Endodermal cell (in vitro differentiated cells): ENCODE results near the gene ZMPSTE24. TPM values are rescaled to one million over a fixed set of nuclear protein-coding genes. Genes with fewer than 3 reads are reported as not detected.
A peak's percentile ranks its signal among the peaks of the same experiment; 100 is the strongest.

Source experiments
- DNase-seq: peaks from one replicate; pipeline ENCODE4 v3.0.0-alpha.2; 2017
- H3K27ac ChIP-seq: 2 replicates; pipeline ENCODE4 v1.5.1; 2013; ENCODE audit warnings: mild to moderate bottlenecking, low read depth, low read length, moderate library complexity
- H3K27me3 ChIP-seq: 2 replicates; pipeline ENCODE4 v1.6.1; 2013; ENCODE audit warnings: mild to moderate bottlenecking, low read length, moderate library complexity; ENCODE audit not compliant: insufficient read depth, control insufficient read depth, poor library complexity, severe bottlenecking
- H3K36me3 ChIP-seq: 2 replicates; pipeline ENCODE4 v1.7.0; 2013; ENCODE audit warnings: mild to moderate bottlenecking, low read length, moderate library complexity; ENCODE audit not compliant: control insufficient read depth, insufficient read depth
- H3K4me1 ChIP-seq: one replicate; pipeline ENCODE4 v1.7.0; 2013; ENCODE audit warnings: low read length; ENCODE audit not compliant: control insufficient read depth, insufficient read depth
- H3K4me3 ChIP-seq: 2 replicates; pipeline ENCODE4 v1.5.1; 2013; ENCODE audit warnings: mild to moderate bottlenecking, low read length, moderate library complexity
- H3K9ac ChIP-seq: 2 replicates; pipeline ENCODE4 v1.6.1; 2013; ENCODE audit warnings: mild to moderate bottlenecking, low read length, moderate library complexity; ENCODE audit not compliant: poor library complexity, severe bottlenecking; ENCODE audit errors: extremely low read depth
- H3K9me3 ChIP-seq: 2 replicates; pipeline ENCODE4 v1.6.1; 2013; ENCODE audit warnings: mild to moderate bottlenecking, low read length, moderate library complexity; ENCODE audit not compliant: control insufficient read depth
- H3K27ac Mint-ChIP-seq: 2 replicates; pipeline ENCODE4 v1.8.0; 2020; ENCODE audit warnings: mixed read lengths
- H3K27me3 Mint-ChIP-seq: 2 replicates; pipeline ENCODE4 v1.8.0; 2021; ENCODE audit warnings: mild to moderate bottlenecking, mixed read lengths; ENCODE audit not compliant: insufficient read depth
- H3K36me3 Mint-ChIP-seq: 2 replicates; pipeline ENCODE4 v1.8.0; 2020; ENCODE audit warnings: low read depth, mixed read lengths
- H3K4me1 Mint-ChIP-seq: 2 replicates; pipeline ENCODE4 v1.8.0; 2020; ENCODE audit warnings: mixed read lengths
- H3K4me3 Mint-ChIP-seq: 2 replicates; pipeline ENCODE4 v1.8.0; 2020; ENCODE audit warnings: mild to moderate bottlenecking, moderate library complexity, mixed read lengths
- H3K9me3 Mint-ChIP-seq: 2 replicates; pipeline ENCODE4 v1.8.0; 2020; ENCODE audit warnings: mild to moderate bottlenecking, mixed read lengths
- WGBS, 2 experiments: methylation state at CpG; one replicate each; pipeline versions ENCODE4 v1.1.5 to v1.1.7; 2013; ENCODE audit warnings: missing lambda C conversion rate in 2 of 2, mixed read lengths in 1 of 2; ENCODE audit not compliant: insufficient coverage in 1 of 2, insufficient read length in 1 of 2; 5-methylcytosine and 5-hydroxymethylcytosine counted together
- total RNA-seq, 2 donors: library from RNA; stranded (reverse); fragmentation: NEBNext Ultra II Directional in 1 of 2; extraction: Animal tissue kit (Norgen Biotek cat#: 25700) in 1 of 2; gene quantifications; 2 replicates in 1 of 2; 3 replicates in 1 of 2; pipeline ENCODE4 v1.2.1, GENCODE V29; 2021
- TF ChIP-seq, protein P1 (sequence below): fragments of 200-600 bp; sonication (generic); conservative IDR thresholded peaks from 2 replicates; pipeline ENCODE4 v1.5.0; 2021; ENCODE audit warnings: antibody characterized with exemption, mild to moderate bottlenecking

ZMPSTE24 gene
- total RNA-seq, 2 donors from 2014 or later: 41.4 to 42.4 TPM

DNA sequence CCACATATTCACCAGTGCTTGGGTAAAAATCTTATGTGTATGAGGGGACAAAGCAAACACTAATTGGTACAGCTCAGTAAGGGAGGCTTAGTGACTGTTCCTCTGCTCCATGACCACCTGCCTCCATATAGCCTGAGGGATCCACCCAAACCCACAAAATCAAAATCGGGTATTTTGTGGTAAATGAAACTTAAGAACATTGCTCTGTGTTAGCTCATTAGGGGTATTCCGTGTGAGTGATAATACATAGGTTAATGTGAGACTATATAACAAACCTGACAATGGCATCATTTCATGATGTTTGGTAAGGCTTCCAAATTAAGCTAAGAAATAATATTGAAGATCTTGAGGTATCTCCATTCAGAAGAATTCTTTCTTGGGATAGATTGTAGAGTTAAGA lies 33.3 kb downstream of the ZMPSTE24 start:
- H3K4me1 Mint-ChIP-seq: no peaks in the 10 kb centered on the region
- no peak overlapping the region for H3K4me3 ChIP-seq
- TF ChIP-seq, protein P1, sequence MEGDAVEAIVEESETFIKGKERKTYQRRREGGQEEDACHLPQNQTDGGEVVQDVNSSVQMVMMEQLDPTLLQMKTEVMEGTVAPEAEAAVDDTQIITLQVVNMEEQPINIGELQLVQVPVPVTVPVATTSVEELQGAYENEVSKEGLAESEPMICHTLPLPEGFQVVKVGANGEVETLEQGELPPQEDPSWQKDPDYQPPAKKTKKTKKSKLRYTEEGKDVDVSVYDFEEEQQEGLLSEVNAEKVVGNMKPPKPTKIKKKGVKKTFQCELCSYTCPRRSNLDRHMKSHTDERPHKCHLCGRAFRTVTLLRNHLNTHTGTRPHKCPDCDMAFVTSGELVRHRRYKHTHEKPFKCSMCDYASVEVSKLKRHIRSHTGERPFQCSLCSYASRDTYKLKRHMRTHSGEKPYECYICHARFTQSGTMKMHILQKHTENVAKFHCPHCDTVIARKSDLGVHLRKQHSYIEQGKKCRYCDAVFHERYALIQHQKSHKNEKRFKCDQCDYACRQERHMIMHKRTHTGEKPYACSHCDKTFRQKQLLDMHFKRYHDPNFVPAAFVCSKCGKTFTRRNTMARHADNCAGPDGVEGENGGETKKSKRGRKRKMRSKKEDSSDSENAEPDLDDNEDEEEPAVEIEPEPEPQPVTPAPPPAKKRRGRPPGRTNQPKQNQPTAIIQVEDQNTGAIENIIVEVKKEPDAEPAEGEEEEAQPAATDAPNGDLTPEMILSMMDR: no peak
- H3K27me3 Mint-ChIP-seq: no peaks in the 10 kb centered on the region
- peaks cover 61% of the 10 kb centered on the region for H3K36me3 Mint-ChIP-seq
- H3K9me3 ChIP-seq: no peaks in the 10 kb centered on the region
- no peak overlapping the region for H3K27ac ChIP-seq
- peaks cover 66% of the 10 kb centered on the region for H3K36me3 ChIP-seq
- WGBS, 2 experiments: 87% methylated on average over 2 of the region's 2 CpGs; no CpG with 5 or more reads in 1 of the 2 experiments
- no peak overlapping the region for H3K4me3 Mint-ChIP-seq
- no peak overlapping the region for H3K9ac ChIP-seq
- no peak for DNase-seq
- no peaks in the 10 kb centered on the region for H3K4me1 ChIP-seq
- H3K27ac Mint-ChIP-seq: no peak overlapping the region
- H3K9me3 Mint-ChIP-seq: no peaks in the 10 kb centered on the region
- no peaks in the 10 kb centered on the region for H3K27me3 ChIP-seq

DNA sequence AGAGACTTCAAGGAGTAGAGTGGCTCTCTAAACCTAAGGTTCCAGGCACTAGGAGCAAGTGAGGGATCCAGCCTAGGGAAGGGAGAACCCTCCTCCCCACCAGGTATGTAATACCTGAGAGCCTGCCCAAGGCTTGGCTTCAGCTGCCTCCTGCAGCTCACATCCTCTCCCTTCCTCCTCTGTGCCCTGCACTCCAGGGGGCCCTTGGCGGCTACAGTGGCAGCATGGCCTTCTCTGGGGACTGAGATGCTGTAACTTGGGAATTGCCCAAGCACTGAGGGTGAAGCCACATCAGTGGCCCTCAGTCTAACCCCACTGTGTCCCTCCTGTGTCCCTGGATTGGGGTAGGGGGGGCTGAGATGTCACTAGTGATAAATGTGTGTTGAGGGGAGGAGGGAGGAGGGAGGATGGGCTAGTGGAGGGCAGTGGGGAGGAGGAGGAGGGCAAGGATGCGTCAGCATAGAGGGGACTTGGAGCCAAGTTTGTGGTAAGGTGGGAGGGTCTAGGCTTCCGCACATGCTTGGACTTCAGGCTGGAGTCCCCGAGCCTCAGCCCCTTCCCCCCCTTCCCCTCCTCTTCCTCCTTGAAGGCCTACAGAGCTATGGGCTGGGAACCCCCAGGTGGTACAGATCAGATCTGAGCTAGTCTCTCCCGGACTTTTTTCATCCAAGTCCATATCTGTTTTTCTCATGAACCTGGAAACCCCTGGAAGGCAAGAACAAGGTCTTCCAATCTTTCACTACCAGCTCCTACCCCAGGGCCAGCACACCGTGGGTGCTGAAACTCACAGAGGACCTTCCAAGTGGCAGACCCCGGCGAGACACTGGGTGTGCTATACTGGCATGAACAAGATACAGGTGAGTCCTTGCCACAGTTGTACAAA lies 41.6 kb downstream of the ZMPSTE24 start:
- Mint-ChIP-seq H3K27me3 (no peaks in the 10 kb centered on the region), H3K36me3 (peaks cover 14% of the 10 kb centered on the region), H3K4me1 (no peaks in the 10 kb centered on the region), H3K27ac (peak overlapping the region; percentile 32), H3K9me3 (no peaks in the 10 kb centered on the region), H3K4me3 (no peak overlapping the region)
- Histone ChIP-seq H3K4me1 (no peaks in the 10 kb centered on the region), H3K9me3 (no peaks in the 10 kb centered on the region), H3K9ac (no peak overlapping the region), H3K27ac (no peak overlapping the region), H3K36me3 (peaks cover 11% of the 10 kb centered on the region), H3K4me3 (no peak overlapping the region), H3K27me3 (no peaks in the 10 kb centered on the region)
- DNase-seq: no peak
- TF ChIP-seq, protein P1: no peak
- 83 to 89% methylated on average over 5 to 8 of the region's 8 CpGs for WGBS, 2 experiments

DNA sequence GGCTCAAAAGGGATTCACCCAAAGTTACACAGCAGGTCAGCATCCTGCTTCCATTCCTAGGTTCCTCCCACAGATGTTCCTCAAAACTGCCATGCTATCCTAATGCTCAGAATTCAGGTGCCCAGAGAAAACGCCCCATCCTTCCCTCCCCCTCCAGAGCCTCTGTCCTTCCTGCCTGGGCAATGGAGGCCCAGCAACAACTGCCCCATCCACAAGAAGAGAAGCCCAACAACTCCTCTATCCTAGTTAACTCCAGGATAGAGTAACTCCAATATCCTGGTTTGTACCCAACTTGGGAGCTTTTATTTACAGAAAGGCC lies 42.2 kb downstream of the ZMPSTE24 start:
- H3K4me3 ChIP-seq: no peak overlapping the region
- Mint-ChIP-seq H3K4me3 (no peak overlapping the region), H3K27ac (no peak overlapping the region), H3K9me3 (no peaks in the 10 kb centered on the region), H3K4me1 (no peaks in the 10 kb centered on the region), H3K36me3 (peaks cover 14% of the 10 kb centered on the region), H3K27me3 (no peaks in the 10 kb centered on the region)
- peaks cover 11% of the 10 kb centered on the region for H3K36me3 ChIP-seq
- H3K27me3 ChIP-seq: no peaks in the 10 kb centered on the region
- H3K9ac ChIP-seq: no peak overlapping the region
- WGBS, 2 experiments: 92 to 100% methylated on average over 1 of the region's 1 CpG
- DNase-seq: no peak
- no peak overlapping the region for H3K27ac ChIP-seq
- H3K9me3 ChIP-seq: no peaks in the 10 kb centered on the region
- TF ChIP-seq, protein P1: no peak
- no peaks in the 10 kb centered on the region for H3K4me1 ChIP-seq
